Omental fat pad (tissue), 4 donors: ENCODE measurements around the gene ADAMTSL2. TPM values are rescaled to one million over a fixed set of nuclear protein-coding genes. Genes with fewer than 3 reads are reported as not detected.

ENCODE experiments used
- ATAC-seq: fragments of 150-250 bp; one replicate; pipeline ENCODE4 v1.9.1; 2016; ENCODE audit warnings: mild to moderate bottlenecking, moderate library complexity; ENCODE audit not compliant: low FRiP score
- DNase-seq: peaks from one replicate; pipeline ENCODE4 v3.0.0-alpha.2; 2019; ENCODE audit warnings: low spot score
- CTCF ChIP-seq, 3 donors: fragments of 450-650 bp; IDR thresholded peaks; one replicate each; pipeline ENCODE4 v1.5.1; 2016 to 2017; ENCODE audit warnings: antibody characterized with exemption in 3 of 3, mild to moderate bottlenecking in 3 of 3, moderate library complexity in 2 of 3
- total RNA-seq, 4 donors: library from RNA; depleted of rRNA; stranded (reverse); fragments of >200 nt; gene quantifications; one replicate each; pipeline ENCODE4 v1.1.0, GENCODE V29; 2016

The ADAMTSL2 gene
- total RNA-seq, 4 donors from 2014 or later: 0.63 to 4.7 (median 1.4) TPM

DNA sequence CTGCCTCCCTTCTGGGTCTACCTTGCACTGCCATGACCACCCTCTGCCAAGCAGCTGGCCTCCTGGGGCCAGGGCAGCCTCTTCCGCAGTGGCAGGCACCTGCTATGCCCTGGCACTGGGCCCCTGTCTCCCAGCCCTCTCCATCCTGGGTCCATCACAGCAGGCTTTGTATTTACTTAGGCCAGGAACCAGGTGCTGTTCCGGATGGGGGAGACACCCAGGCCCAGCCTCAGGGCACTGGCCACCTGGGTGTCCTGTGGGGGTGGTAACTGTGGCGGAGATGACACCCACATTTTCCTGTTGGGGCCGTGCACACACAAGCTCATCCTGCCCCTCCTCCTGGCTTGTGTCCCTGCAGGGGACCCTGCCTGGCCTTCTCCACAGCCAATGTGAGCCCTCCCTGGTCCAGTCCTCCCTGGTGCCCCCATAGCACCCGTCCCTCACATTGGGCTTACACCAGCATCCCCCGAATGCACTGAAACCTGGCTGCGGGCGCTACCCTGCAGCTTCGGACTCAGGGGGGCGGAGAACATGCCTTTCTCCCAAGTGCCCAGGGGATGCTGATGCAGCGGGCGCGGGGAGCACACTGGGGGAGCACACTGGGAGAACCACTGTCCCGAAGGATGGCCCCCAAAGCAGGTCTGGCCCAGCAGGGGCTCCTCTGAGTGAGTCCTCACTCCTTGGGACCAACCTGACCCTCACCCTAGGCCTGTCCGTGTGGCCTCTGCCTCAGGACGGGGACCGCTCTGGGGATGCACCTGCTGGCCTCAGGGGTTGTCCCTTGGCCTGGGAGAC lies 56.8 kb downstream of the ADAMTSL2 start:
- DNase-seq (no peak), ATAC-seq (no peak)
- no peak for TF ChIP-seq CTCF (IDR thresholded peaks at IDR 0.05)

- no peak for TF ChIP-seq CTCF (IDR thresholded peaks at IDR 0.05)
- ATAC-seq (peak; percentile 10), DNase-seq (no peak)
Measured at GRCh38 chr9:133591985-133592384, 57.5 kb downstream of the ADAMTSL2 start.

- no peak for ATAC-seq
- no peak for TF ChIP-seq CTCF (IDR thresholded peaks at IDR 0.05)
- DNase-seq: no peak
Measured at GRCh38 chr9:133592731-133593409, 58.4 kb downstream of the ADAMTSL2 start.

GRCh38 chr9:133593587-133594253 lies 59.2 kb downstream of the ADAMTSL2 start:
- ATAC-seq (no peak), DNase-seq (no peak)
- TF ChIP-seq CTCF (IDR thresholded peaks at IDR 0.05): no peak

GRCh38 chr9:133594310-133594709 lies 59.8 kb downstream of the ADAMTSL2 start:
- TF ChIP-seq CTCF (IDR thresholded peaks at IDR 0.05): no peak
- DNase-seq (no peak), ATAC-seq (no peak)

DNA sequence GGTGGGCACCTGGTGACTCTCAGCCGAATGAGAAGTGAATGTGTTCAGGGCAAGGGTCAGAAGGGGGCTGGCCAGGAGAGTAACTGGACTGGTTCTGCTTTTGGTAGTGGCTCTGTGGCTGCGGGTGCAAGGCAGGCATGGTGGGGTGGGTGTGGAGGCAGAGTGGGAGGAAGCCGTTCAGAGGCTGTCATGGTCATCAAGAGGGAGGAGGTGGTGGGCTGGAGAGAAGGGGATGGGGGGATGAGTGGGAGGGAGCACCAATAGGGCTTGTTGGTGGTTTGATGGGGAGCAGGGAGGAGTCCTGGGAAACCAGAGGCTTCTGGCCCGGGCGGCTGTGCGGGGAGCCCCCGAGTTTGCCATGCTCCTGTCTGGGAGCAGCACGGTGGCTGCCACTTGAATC lies 61.4 kb downstream of the ADAMTSL2 start:
- DNase-seq: no peak
- no peak for ATAC-seq
- no peak for TF ChIP-seq CTCF (IDR thresholded peaks at IDR 0.05)
